Endothelial cell of umbilical vein (primary cell): Measurements from ENCODE around the gene CINP. TPM values are rescaled to one million over a fixed set of nuclear protein-coding genes. Genes with fewer than 3 reads are reported as not detected.
A peak's percentile ranks its signal among the peaks of the same experiment; 100 is the strongest.

Experiments used
- BruUV-seq: library from RNA; stranded (reverse); fragments of 400-500 nt; replicated peaks from 2 replicates; lab custom pipeline; 2021; lab: Mats Ljungman, UMichigan
- CTCF ChIA-PET: fragments of 300-600, 350-600 bp; sonication (Branson Sonifier 250); formaldehyde crosslinking; loops from one replicate; lab custom pipeline; 2021; ENCODE audit warnings: antibody characterized with exemption, inconsistent platforms; lab: Charles Lee
- POLR2A ChIA-PET: fragments of 300-600, 350-600 bp; sonication (Branson Sonifier 250); formaldehyde crosslinking; loops from one replicate; lab custom pipeline; 2021; ENCODE audit warnings: antibody characterized with exemption, inconsistent platforms; lab: Charles Lee
- DNase-seq: peaks from one replicate; pipeline ENCODE4 v3.0.0-alpha.2; 2011; ENCODE audit warnings: low read depth, low spot score
- FAIRE-seq: peaks from 2 replicates; lab custom pipeline; 2011; peaks lifted over from hg19 to GRCh38; lab: Jason Lieb, UNC
- H2AFZ ChIP-seq: 2 replicates; pipeline ENCODE4 v1.6.0; 2012; ENCODE audit warnings: low read depth, low read length, control low read depth, inconsistent platforms
- H3K27ac ChIP-seq: 2 replicates; pipeline ENCODE4 v1.5.1; 2011; ENCODE audit warnings: low read depth, mild to moderate bottlenecking, control low read depth, low read length, moderate library complexity; ENCODE audit not compliant: insufficient read depth
- H3K27me3 ChIP-seq, 2 experiments: 2 replicates each; pipeline versions ENCODE4 v1.6.0 to v1.6.1; 2011; ENCODE audit warnings: low read length in 2 of 2, mixed read lengths in 1 of 2; ENCODE audit not compliant: control insufficient read depth in 2 of 2, insufficient read depth in 2 of 2
- H3K36me3 ChIP-seq, 2 experiments: 2 replicates in 1 of 2; 3 replicates in 1 of 2; pipeline ENCODE4 v1.5.1; 2011; ENCODE audit warnings: low read length in 2 of 2, mild to moderate bottlenecking in 1 of 2, moderate library complexity in 1 of 2; ENCODE audit not compliant: control insufficient read depth in 2 of 2, insufficient read depth in 2 of 2; ENCODE audit errors: extremely low read depth in 1 of 2
- H3K4me1 ChIP-seq: 3 replicates; pipeline ENCODE4 v1.5.1; 2011; ENCODE audit warnings: mild to moderate bottlenecking, low read length; ENCODE audit not compliant: control insufficient read depth, insufficient read depth; ENCODE audit errors: extremely low read depth
- H3K4me2 ChIP-seq: 2 replicates; pipeline ENCODE4 v1.6.1; 2011; ENCODE audit warnings: low read length, control low read depth, mixed read lengths; ENCODE audit not compliant: insufficient read depth
- H3K4me3 ChIP-seq, 3 experiments: fragments of 200-600 bp in 1 of 3; sonication (generic), shearing (Covaris generic) in 1 of 3; replicated peaks in 1 of 3; 2 replicates each; pipeline ENCODE4 v1.5.1; 2011 to 2016; ENCODE audit warnings: control low read depth in 3 of 3, low read length in 3 of 3, mild to moderate bottlenecking in 2 of 3, inconsistent platforms in 1 of 3, low read depth in 1 of 3, moderate library complexity in 1 of 3; ENCODE audit not compliant: insufficient read depth in 1 of 3
- H3K79me2 ChIP-seq: 2 replicates; pipeline ENCODE4 v1.6.0; 2012; ENCODE audit warnings: low read length, inconsistent platforms; ENCODE audit not compliant: control insufficient read depth, insufficient read depth
- H3K9ac ChIP-seq: replicated peaks from 2 replicates; pipeline ENCODE3; 2011; ENCODE audit warnings: low read length, control low read depth; ENCODE audit not compliant: insufficient read depth; ENCODE audit errors: extremely low read depth
- H3K9me1 ChIP-seq: replicated peaks from 3 replicates; pipeline ENCODE4 v1.6.0; 2011; ENCODE audit warnings: mild to moderate bottlenecking, low read length; ENCODE audit not compliant: control insufficient read depth, insufficient read depth; ENCODE audit errors: extremely low read depth
- H3K9me3 ChIP-seq: replicated peaks from 2 replicates; pipeline ENCODE4 v1.5.1; 2012; ENCODE audit warnings: low read length, inconsistent platforms; ENCODE audit not compliant: control insufficient read depth, insufficient read depth
- H4K20me1 ChIP-seq: replicated peaks from 2 replicates; pipeline ENCODE3; 2011; ENCODE audit warnings: mild to moderate bottlenecking, low read length; ENCODE audit not compliant: control insufficient read depth, insufficient read depth; ENCODE audit errors: extremely low read depth
- CTCF ChIP-seq, 2 donors: IDR thresholded peaks; 1 replicate in 1 of 2; 2 replicates in 1 of 2; pipeline ENCODE4 v1.5.1; 2011; ENCODE audit warnings: low read length in 2 of 2, mild to moderate bottlenecking in 2 of 2, moderate library complexity in 2 of 2, control low read depth in 1 of 2, inconsistent platforms in 1 of 2, low read depth in 1 of 2; ENCODE audit not compliant: insufficient read depth in 1 of 2; ENCODE audit errors: extremely low read depth in 1 of 2
- FOS ChIP-seq: IDR thresholded peaks from 2 replicates; pipeline ENCODE4 v1.6.1; 2011; ENCODE audit warnings: mild to moderate bottlenecking, low read length, moderate library complexity, borderline replicate concordance; ENCODE audit not compliant: insufficient read depth
- MYC ChIP-seq: IDR thresholded peaks from one replicate; pipeline ENCODE4 v1.6.1; 2011; ENCODE audit warnings: mild to moderate bottlenecking, low read depth, low read length
- POLR2A ChIP-seq: IDR thresholded peaks from 2 replicates; pipeline ENCODE4 v1.6.1; 2012; ENCODE audit warnings: low read depth, mild to moderate bottlenecking, control low read depth, low read length
- POLR2AphosphoS5 ChIP-seq: IDR thresholded peaks from 2 replicates; pipeline ENCODE4 v1.6.1; 2012; ENCODE audit warnings: low read depth, mild to moderate bottlenecking, control low read depth, low read length, moderate library complexity; ENCODE audit not compliant: insufficient read depth
- dilution Hi-C: fragments of 300-500 bp; cut with MboI; formaldehyde crosslinking; loops from one replicate; pipeline ENCODE4 v1.15.0; 2019; ENCODE audit warnings: low sequenced_read_pairs; ENCODE audit not compliant: extremely low pct_ligation_motif_present
- intact Hi-C: fragments of 100-400 bp; cut with micrococcal nuclease; formaldehyde crosslinking; loops from one replicate; pipeline ENCODE4 v1.10.0; 2022
- polyA plus RNA-seq, 4 experiments: library from polyadenylated mRNA; depleted of rRNA in 3 of 4; stranded (reverse) in 3 of 4; unstranded in 1 of 4; fragments of >200 nt; gene quantifications; 2 replicates each; pipeline versions ENCODE4 v1.2.1 to v1.2.3, GENCODE V29; 2011 to 2012; ENCODE audit warnings: missing spikeins in 1 of 4
- total RNA-seq: library from RNA; stranded (reverse); gene quantifications from 2 replicates; pipeline ENCODE4 v1.2.3, GENCODE V29; 2021

Gene CINP
- total and polyA plus RNA-seq, 2 donors (not counting 3 experiments of a cell fraction or from before 2014, with no cell fraction given), result 44.0 to 79.1 TPM

GRCh38 chr14:102304611-102305506 is 57.8 kb downstream of the CINP start, which contains the start of gene MOK:
Gene MOK (minus strand): TSS chr14:102305164. CDS start chr14:102304968, 196 bp downstream.
- Histone ChIP-seq H3K4me2 (peak within 1 kb of the TSS; percentile 74), H3K4me1 (peaks cover 4% of the 10 kb centered on the region), H3K9me3 (no peaks in the 10 kb centered on the region), H3K9me1 (no peaks in the 10 kb centered on the region), H3K27ac (peak within 1 kb of the TSS; percentile 52), H2AFZ (peak within 1 kb of the TSS; percentile 89), H3K79me2 (no peaks in the 10 kb centered on the region), H4K20me1 (no peaks in the 10 kb centered on the region), H3K27me3 (no peaks in the 10 kb centered on the region), H3K36me3 (no peaks in the 10 kb centered on the region), H3K4me3 (peak within 1 kb of the TSS; percentile 40 to 86 (median 55)), H3K9ac (peak within 1 kb of the TSS; percentile 47)
- CTCF ChIA-PET, result interaction anchor here (0.6 to 4.1 kb wide), 7 partner anchors 9 to 217 kb away, joined by 3 to 28 read pairs (median 4); no protein-coding TSS in a partner anchor
- POLR2A ChIA-PET, result interaction anchor here (0.6 kb wide), 1 partner anchor 28 kb away, joined by 5 read pairs; no protein-coding TSS in a partner anchor
- TF ChIP-seq CTCF (IDR thresholded peaks at IDR 0.05; ENCODE audit: extremely low read depth in 1 of 2, insufficient read depth in 1 of 2, low read depth in 1 of 2, low read length in 2 of 2), result no peak
- TF ChIP-seq POLR2A, result no peak
- TF ChIP-seq POLR2AphosphoS5, result no peak
- no peak for TF ChIP-seq FOS
- no peak for TF ChIP-seq MYC
- no TSS peak for BruUV-seq
- intact Hi-C loops, result loop anchor here (1.0 kb wide), 2 partner anchors 9 to 166 kb away; partner anchors contain the start of gene WDR20
- dilution Hi-C loops, result no loop called here
- DNase-seq (peak; percentile 99), FAIRE-seq (peak; percentile 95)
